NCI-H1694 treated with DMSO at 0.1 percent for 48 hours (cell line): Measurements from ENCODE around the gene LRP3.
"Not testable (repeated sequence)": the region's sequence is repeated elsewhere in the genome, so short reads cannot be mapped to it uniquely, and the experiment has no call there.

ENCODE experiments used
- DNase-seq: peaks from one replicate; lab custom pipeline; 2025; lab: John Stamatoyannopoulos, UW

LRP3 gene

DNA sequence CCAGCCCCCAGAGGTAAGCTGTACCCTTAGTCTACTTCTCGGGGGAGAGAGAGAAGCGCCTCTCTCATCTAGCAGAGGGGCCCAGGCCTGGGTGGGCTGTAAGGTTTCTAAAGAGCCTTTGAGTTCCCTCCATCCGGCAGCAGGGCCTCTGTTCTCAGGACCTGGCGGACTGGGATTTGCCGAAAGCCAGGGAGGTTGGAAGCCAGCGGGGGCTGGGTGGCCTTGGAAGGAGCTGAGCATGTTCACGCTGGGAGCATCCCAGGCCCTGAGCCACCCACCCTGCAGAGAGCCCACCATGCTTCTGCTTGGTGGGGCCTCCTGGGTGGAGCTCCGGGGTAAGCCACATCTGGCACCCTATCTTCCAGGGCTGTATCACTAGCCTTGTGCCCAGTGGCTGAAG is 23.8 kb downstream of the LRP3 start:
- no peak for DNase-seq

- DNase-seq: no peak
Measured at GRCh38 chr19:33219261-33219815, 25.2 kb downstream of the LRP3 start.

DNA sequence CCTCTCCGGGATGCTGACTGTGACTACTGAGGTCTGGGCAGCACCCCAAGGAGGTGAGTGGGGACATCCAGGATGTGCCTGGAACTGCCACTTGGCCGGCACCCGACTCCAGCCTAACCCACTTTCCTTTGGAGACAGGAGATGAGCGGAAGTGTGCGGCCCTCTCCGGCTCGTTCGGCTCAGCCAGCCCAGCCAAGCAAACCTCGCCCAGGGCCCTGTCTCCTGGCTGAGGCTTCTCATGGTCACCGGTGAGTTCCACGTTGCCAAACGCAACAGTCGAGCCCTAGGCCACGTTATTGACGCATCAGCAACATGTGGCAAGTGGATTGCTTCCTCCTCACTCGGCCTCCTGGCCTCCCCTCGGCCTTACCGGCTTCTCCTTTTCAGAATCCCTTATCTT is 26.0 kb downstream of the LRP3 start:
- no peak for DNase-seq

- no peak for DNase-seq
Measured at GRCh38 chr19:33220735-33221134, 26.6 kb downstream of the LRP3 start.

GRCh38 chr19:33221638-33222037 is 27.5 kb downstream of the LRP3 start:
- DNase-seq: no peak

- not testable (repeated sequence) for DNase-seq
Measured at GRCh38 chr19:33222255-33222654, 28.1 kb downstream of the LRP3 start.

DNA sequence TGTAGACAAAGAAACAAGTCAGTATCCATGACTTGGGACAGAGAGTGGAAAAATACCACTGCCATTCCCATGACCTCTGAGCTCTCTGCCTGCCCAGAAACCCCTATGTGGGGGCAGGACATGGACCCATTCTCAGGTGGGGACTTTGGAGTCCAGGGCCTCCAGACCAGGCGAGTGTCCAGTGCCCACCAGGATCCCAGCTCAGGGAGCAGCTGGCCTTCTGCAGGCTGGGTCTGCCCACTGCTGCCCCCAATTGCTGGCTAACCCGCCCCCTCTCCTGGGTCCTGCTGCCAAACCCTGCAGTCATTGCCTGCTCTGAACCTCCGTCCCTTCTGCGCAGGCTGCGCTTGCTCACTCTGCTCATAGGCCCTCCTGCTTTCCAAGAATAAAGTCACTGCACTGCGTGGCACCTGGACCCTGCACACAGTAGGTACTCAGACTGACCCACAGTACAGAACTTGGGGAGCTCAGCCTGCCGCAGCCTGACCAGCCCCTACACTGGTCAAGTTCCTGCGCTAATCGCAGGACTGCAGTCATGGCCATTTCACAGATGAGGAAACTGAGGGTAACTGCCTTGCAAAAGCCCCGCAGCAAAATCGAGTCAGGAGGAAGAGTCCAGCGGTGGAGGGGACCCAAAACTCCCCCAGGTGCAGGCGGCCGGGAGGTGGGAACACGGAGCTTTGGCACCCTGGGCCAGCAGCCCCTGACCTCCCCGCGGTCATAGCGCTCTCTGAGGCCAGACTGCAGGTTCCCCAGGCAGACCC is 30.7 kb downstream of the LRP3 start:
- DNase-seq: no peak

GRCh38 chr19:33225458-33225926 is 31.4 kb downstream of the LRP3 start, which contains the start of gene SLC7A10:
SLC7A10 (minus strand) TSS chr19:33225850; CDS start chr19:33225703, 147 bp downstream.
- no peak for DNase-seq

DNA sequence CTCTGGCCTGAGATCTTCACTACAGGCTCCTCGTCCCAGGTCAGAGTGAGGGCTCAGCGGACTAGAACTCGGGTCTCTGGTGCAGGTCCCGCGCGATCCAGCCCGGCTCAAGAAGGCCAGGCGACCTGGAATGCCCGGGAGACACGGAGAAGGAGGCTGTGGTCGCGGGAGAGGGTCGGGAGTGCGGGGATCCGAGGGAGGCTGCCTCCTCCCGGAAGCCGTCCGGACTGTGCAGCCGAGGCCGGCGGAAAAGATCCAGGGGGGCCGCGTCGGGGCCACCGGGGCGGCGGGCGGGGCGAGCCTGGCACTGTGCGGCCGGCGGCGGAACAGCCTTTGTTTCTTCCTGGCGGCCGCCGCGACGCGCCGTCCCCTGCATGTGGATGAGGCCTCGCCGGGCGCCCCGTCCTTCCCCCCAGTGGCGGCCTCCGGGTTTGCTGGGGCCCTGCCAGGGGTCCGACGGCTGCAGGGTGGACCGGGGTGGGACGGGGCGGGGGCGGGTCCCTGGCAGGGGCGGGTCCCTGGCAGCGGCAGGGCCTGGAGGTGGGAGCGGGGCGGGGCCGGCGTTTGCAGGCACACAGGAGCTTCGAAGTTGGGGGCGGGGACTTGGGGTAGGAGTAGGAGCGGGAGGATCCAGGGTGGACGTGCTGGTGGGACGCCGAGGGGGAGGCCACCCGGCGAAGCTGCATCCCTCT is 32.6 kb downstream of the LRP3 start:
- DNase-seq: no peak

DNA sequence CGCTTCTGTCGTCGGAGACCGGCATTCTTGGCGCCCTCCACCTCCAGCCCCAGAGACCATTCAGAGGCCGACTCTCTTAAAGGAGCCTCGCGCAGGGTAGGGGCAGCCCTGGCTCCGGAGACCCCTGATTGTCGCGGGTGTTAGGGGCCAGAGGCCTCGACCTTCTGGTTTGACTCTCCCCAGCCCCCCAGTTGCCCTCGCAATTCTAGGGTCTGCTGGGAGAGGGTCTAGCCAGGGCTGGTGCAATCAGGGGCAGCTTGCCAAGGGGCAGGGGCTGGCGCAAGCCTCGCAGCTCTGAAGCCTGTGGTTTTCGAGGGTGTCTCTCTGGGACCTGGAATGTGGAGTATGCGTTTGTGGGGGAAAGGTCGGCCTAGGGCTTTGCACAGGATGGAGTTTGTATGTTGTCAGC is 33.1 kb downstream of the LRP3 start:
- no peak for DNase-seq

DNA sequence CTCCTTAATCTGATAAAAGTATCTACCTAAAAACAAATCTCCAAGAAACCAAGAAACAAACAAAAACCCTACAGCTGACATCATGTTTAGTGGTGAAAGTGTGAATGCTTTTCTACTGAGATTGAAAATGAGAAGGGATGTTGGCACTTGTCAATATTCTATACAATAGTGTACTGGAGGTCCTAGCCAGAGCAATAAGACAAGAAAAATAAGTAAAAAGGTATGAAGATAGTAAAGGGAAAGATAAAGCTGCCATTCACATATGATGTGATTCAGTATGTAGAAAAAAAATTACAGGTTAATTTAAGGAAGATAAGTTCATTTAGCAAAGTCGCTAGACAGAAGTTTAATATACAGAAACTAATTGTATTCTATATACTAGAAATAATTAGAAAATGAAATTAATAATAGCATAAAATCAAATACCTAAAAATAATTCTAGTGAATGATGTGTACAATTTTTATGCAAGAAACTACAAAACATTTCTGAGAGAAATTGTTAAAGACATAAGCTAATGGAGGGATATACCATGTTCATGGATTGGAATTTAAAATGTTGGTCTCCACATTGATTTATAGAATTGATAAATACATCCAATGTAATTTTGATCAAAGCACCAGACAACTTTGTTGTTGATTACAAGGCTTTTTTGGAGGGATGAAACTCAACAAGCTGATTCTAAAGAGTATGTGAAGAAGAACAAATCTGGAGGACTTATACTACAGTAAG is 33.9 kb downstream of the LRP3 start:
- no peak for DNase-seq

GRCh38 chr19:33229962-33230361 is 35.8 kb downstream of the LRP3 start:
- DNase-seq: no peak

GRCh38 chr19:33231511-33231910 is 37.4 kb downstream of the LRP3 start:
- DNase-seq: no peak

DNA sequence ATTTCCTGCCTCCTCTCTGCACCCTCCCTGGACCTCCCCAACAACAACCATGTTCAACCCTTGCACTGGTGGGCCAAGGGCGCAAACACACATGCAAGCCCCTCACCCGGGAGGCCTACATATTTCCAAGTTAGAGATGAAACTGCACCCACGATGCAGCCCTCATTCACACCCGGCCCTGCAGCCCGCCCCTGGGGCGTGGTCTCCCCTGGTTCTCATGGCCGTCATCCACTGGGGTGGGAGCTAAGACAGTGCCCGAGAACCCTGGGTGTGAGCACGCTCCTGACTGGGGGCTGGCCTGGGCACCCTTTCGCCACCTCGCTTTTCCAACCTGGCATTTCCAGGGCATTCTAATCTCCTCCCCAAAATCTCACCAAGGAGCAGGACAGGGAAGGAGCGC is 38.5 kb downstream of the LRP3 start:
- no peak for DNase-seq

DNA sequence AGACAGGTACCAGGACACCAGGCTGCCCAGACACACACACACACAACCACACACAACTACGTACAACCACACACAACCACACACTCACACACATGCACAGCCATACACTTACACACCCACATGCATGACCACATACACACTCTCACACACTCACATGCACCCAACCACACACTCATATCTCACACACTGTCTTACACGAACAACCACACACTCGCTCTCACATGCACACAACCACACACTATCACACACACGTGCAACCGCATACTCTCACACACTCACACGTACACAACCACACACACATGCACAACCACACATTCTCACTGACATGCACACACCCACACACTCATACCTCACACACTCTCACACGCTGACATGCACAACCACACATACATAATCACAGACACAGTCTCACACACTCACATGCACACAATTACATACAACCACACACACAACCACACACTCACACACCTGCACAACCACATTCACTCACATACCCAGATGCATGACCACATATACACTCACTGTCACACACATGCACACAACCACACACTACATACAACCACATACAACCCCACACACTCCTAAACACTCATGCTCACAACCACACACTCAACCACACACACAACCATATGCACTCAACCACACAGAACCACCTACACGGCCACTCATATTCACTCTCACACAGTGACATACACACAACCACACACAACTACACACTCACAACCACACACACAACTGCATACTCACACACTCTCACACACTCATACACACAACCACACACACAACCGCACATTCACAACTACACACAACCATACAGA is 39.1 kb downstream of the LRP3 start:
- DNase-seq: no peak

- DNase-seq: no peak
Measured at GRCh38 chr19:33234092-33234491, 40.0 kb downstream of the LRP3 start.

DNA sequence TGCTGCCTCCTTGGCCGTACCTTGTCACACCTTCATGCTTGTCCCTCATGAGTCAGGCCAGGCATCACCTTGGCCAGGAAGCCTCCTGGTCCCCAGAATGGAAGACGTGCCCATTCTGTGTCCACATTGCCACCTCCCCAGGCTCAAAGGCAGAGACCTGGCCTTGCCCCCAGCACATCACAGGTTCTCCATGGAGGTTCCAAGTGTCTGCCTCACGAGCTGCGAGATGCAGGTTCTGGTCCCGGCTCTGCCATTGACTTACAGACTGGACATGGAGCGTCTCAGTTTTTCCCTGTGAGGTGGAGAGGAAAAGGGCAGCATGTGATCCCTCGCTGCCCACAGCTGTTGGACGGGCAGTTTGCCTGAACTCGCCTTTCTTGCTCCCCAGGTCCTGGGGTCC is 40.6 kb downstream of the LRP3 start:
- no peak for DNase-seq

- DNase-seq: peak; percentile 67
Measured at GRCh38 chr19:33235269-33235995, 41.3 kb downstream of the LRP3 start.

DNA sequence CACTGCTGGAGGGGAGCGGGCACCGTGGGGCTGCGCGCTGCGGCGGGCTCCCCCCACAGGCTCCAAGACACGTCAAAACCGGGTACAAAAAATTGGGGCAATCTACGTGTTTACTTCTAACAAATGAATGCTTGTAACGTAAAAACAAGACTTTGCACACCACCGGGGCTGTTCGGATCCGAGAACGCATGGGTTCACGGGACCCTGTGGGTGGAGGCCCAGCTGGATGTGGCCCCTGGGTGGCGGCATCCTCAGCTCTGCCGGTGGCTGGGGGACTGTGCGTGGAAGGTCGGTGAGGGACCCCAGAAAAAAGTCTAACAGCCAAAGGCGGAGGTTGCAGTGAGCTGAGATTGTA is 41.8 kb downstream of the LRP3 start:
- no peak for DNase-seq

- no peak for DNase-seq
Measured at GRCh38 chr19:33236696-33237390, 42.7 kb downstream of the LRP3 start.
